Measurements from ENCODE around the gene LTBP1.

The LTBP1 gene

DNA sequence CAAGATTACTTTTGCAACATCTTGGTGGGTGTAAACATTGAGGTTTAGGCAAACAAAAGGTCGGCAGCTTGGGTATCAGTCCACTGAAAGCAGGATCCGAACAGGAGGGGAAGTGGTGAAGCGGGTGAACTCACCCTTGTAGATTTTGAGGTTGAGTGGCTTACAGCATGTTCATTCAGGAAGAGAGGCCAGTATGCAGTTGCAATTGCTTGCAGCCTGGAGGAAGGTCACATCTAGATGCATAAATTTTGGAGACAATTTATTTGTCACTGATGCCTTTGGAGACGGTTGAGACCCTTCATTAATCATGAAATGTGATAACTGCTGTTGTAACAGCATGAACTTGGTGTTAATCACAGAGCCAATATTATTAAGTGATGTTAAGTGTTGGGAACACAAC, 131.1 kb downstream of the LTBP1 start:
- Histone ChIP-seq H3K36me3 (ENCODE audit: control insufficient read depth in 1 of 2, insufficient read depth in 2 of 2, low read depth in 1 of 2, low read length in 2 of 2) (no peaks in the 10 kb centered on the region), H2BK12ac (ENCODE audit: low read length in 2 of 2) (no peak overlapping the region), H3K4me3 (ENCODE audit: insufficient read depth in 1 of 2, low read depth in 1 of 2, low read length in 2 of 2) (no peak overlapping the region), H2AFZ (ENCODE audit: low read depth, low read length) (no peak overlapping the region), H3K14ac (ENCODE audit: low read length in 2 of 2) (no peak overlapping the region), H3K27ac (ENCODE audit: low read length, poor library complexity, severe bottlenecking) (no peak overlapping the region), H2BK15ac (ENCODE audit: low read depth, poor library complexity, severe bottlenecking) (no peak overlapping the region), H2BK5ac (ENCODE audit: low read depth, low read length, poor library complexity, severe bottlenecking) (no peak overlapping the region), H3K4me2 (ENCODE audit: low read length, poor library complexity, severe bottlenecking) (no peak overlapping the region), H3K4ac (ENCODE audit: low read depth in 1 of 2, low read length in 2 of 2) (no peak overlapping the region), H2BK120ac (ENCODE audit: low read depth, low read length) (no peak overlapping the region), H3K9me3 (ENCODE audit: control insufficient read depth, low read length) (no peaks in the 10 kb centered on the region), H3K4me1 (ENCODE audit: control insufficient read depth, insufficient read depth, low read depth, low read length) (peaks cover under 1% of the 10 kb centered on the region), H3K9ac (ENCODE audit: low read length) (no peak overlapping the region), H3K27me3 (ENCODE audit: control insufficient read depth in 1 of 2, insufficient read depth in 1 of 2, low read length in 2 of 2) (peaks cover 0 to 2% of the 10 kb centered on the region in 2 experiments), H3K18ac (ENCODE audit: low read depth in 1 of 2, low read length in 2 of 2) (no peak overlapping the region), H3K23ac (ENCODE audit: low read length in 2 of 2) (no peak overlapping the region), H3K79me1 (replicated peaks; ENCODE audit: low read length, poor library complexity, severe bottlenecking) (no peaks in the 10 kb centered on the region), H4K8ac (ENCODE audit: low read length) (no peak overlapping the region), H4K91ac (ENCODE audit: low read length) (no peak overlapping the region), H2AK5ac (ENCODE audit: low read length, severe bottlenecking) (no peak overlapping the region)
- no peak for DNase-seq
- WGBS, result 74% methylated on average over 4 of the region's 4 CpGs

- WGBS, result 70% methylated on average over 3 of the region's 7 CpGs
- H4K91ac ChIP-seq (ENCODE audit: low read length), result no peak overlapping the region
- peaks cover 2% of the 10 kb centered on the region for H3K4me1 ChIP-seq (ENCODE audit: control insufficient read depth, insufficient read depth, low read depth, low read length)
- no peak overlapping the region for H4K8ac ChIP-seq (ENCODE audit: low read length)
- no peak overlapping the region for H3K18ac ChIP-seq (ENCODE audit: low read depth in 1 of 2, low read length in 2 of 2)
- H2AK5ac ChIP-seq (ENCODE audit: low read length, severe bottlenecking), result no peak overlapping the region
- no peak overlapping the region for H3K9ac ChIP-seq (ENCODE audit: low read length)
- H3K36me3 ChIP-seq (ENCODE audit: control insufficient read depth in 1 of 2, insufficient read depth in 2 of 2, low read depth in 1 of 2, low read length in 2 of 2), result no peaks in the 10 kb centered on the region
- H2BK5ac ChIP-seq (ENCODE audit: low read depth, low read length, poor library complexity, severe bottlenecking), result no peak overlapping the region
- DNase-seq, result no peak
- no peak overlapping the region for H2BK15ac ChIP-seq (ENCODE audit: low read depth, poor library complexity, severe bottlenecking)
- no peak overlapping the region for H2BK12ac ChIP-seq (ENCODE audit: low read length in 2 of 2)
- no peak overlapping the region for H3K14ac ChIP-seq (ENCODE audit: low read length in 2 of 2)
- no peak overlapping the region for H3K4me2 ChIP-seq (ENCODE audit: low read length, poor library complexity, severe bottlenecking)
- H3K27ac ChIP-seq (ENCODE audit: low read length, poor library complexity, severe bottlenecking), result no peak overlapping the region
- H3K79me1 ChIP-seq (replicated peaks; ENCODE audit: low read length, poor library complexity, severe bottlenecking), result no peaks in the 10 kb centered on the region
- H3K4me3 ChIP-seq (ENCODE audit: insufficient read depth in 1 of 2, low read depth in 1 of 2, low read length in 2 of 2), result no peak overlapping the region
- no peak overlapping the region for H2BK120ac ChIP-seq (ENCODE audit: low read depth, low read length)
- H3K9me3 ChIP-seq (ENCODE audit: control insufficient read depth, low read length), result no peaks in the 10 kb centered on the region
- no peak overlapping the region for H3K4ac ChIP-seq (ENCODE audit: low read depth in 1 of 2, low read length in 2 of 2)
- H3K27me3 ChIP-seq (ENCODE audit: control insufficient read depth in 1 of 2, insufficient read depth in 1 of 2, low read length in 2 of 2), result peaks cover 0 to 12% of the 10 kb centered on the region in 2 experiments
- no peak overlapping the region for H3K23ac ChIP-seq (ENCODE audit: low read length in 2 of 2)
- H2AFZ ChIP-seq (ENCODE audit: low read depth, low read length), result no peak overlapping the region
Observed at GRCh38 chr2:33081691-33082090, 134.9 kb downstream of the LTBP1 start.

DNA sequence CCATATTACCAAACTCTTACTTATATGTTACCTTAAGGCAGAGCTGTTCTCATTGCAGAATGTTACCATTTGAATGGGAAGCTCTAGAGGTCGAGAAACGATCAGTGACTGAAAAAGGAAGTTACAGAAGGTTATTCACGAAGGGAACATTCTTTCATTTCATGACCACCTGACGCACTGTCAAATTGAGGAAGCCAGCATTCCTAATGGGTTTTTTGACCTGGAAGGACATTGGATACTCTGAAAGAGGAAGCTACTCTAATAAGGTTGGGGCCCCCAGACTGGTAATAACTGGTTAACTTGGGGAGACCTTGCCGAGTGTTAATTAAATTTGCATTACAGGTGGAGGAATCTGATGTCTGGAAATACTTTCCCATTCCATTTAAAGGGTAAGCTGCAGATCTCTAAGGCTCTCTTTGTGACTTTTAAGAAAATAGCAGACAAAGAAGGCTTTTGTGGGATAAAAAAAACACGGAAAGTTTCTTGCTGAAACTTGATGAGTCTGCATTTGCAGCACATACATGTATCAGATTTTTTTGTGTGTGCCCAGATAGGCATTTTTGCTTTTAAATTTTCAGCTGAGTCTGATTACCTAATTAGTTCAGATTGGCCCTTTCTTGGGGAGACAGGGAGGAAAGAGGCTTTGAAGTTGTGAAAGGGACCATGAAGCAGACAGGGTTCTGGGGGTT, 137.1 kb downstream of the LTBP1 start:
- no peak overlapping the region for H2BK5ac ChIP-seq (ENCODE audit: low read depth, low read length, poor library complexity, severe bottlenecking)
- no peak overlapping the region for H4K8ac ChIP-seq (ENCODE audit: low read length)
- no peak overlapping the region for H2BK12ac ChIP-seq (ENCODE audit: low read length in 2 of 2)
- no peak overlapping the region for H3K27ac ChIP-seq (ENCODE audit: low read length, poor library complexity, severe bottlenecking)
- H3K23ac ChIP-seq (ENCODE audit: low read length in 2 of 2), result no peak overlapping the region
- H2AFZ ChIP-seq (ENCODE audit: low read depth, low read length), result no peak overlapping the region
- no peak overlapping the region for H3K4ac ChIP-seq (ENCODE audit: low read depth in 1 of 2, low read length in 2 of 2)
- H3K4me1 ChIP-seq (ENCODE audit: control insufficient read depth, insufficient read depth, low read depth, low read length), result peaks cover 2% of the 10 kb centered on the region
- no peak overlapping the region for H3K4me2 ChIP-seq (ENCODE audit: low read length, poor library complexity, severe bottlenecking)
- no peaks in the 10 kb centered on the region for H3K79me1 ChIP-seq (replicated peaks; ENCODE audit: low read length, poor library complexity, severe bottlenecking)
- no peak overlapping the region for H2BK120ac ChIP-seq (ENCODE audit: low read depth, low read length)
- H3K27me3 ChIP-seq (ENCODE audit: control insufficient read depth in 1 of 2, insufficient read depth in 1 of 2, low read length in 2 of 2), result peaks cover 0 to 12% of the 10 kb centered on the region in 2 experiments
- no peak overlapping the region for H3K9ac ChIP-seq (ENCODE audit: low read length)
- peak overlapping the region in 1 of 2 experiments; percentile 25 for H3K14ac ChIP-seq (ENCODE audit: low read length in 2 of 2)
- no peak overlapping the region for H2BK15ac ChIP-seq (ENCODE audit: low read depth, poor library complexity, severe bottlenecking)
- WGBS, result 80% methylated on average over 6 of the region's 6 CpGs
- H3K36me3 ChIP-seq (ENCODE audit: control insufficient read depth in 1 of 2, insufficient read depth in 2 of 2, low read depth in 1 of 2, low read length in 2 of 2), result no peaks in the 10 kb centered on the region
- H4K91ac ChIP-seq (ENCODE audit: low read length), result no peak overlapping the region
- no peaks in the 10 kb centered on the region for H3K9me3 ChIP-seq (ENCODE audit: control insufficient read depth, low read length)
- H3K4me3 ChIP-seq (ENCODE audit: insufficient read depth in 1 of 2, low read depth in 1 of 2, low read length in 2 of 2), result no peak overlapping the region
- H3K18ac ChIP-seq (ENCODE audit: low read depth in 1 of 2, low read length in 2 of 2), result no peak overlapping the region
- H2AK5ac ChIP-seq (ENCODE audit: low read length, severe bottlenecking), result no peak overlapping the region
- DNase-seq, result no peak

- no peak overlapping the region for H3K23ac ChIP-seq (ENCODE audit: low read length in 2 of 2)
- H3K27ac ChIP-seq (ENCODE audit: low read length, poor library complexity, severe bottlenecking), result no peak overlapping the region
- no peaks in the 10 kb centered on the region for H3K9me3 ChIP-seq (ENCODE audit: control insufficient read depth, low read length)
- H4K91ac ChIP-seq (ENCODE audit: low read length), result no peak overlapping the region
- H3K4ac ChIP-seq (ENCODE audit: low read depth in 1 of 2, low read length in 2 of 2), result no peak overlapping the region
- peak; percentile 52 for DNase-seq
- H3K27me3 ChIP-seq (ENCODE audit: control insufficient read depth in 1 of 2, insufficient read depth in 1 of 2, low read length in 2 of 2), result peaks cover 0 to 12% of the 10 kb centered on the region in 2 experiments
- H4K8ac ChIP-seq (ENCODE audit: low read length), result no peak overlapping the region
- H3K79me1 ChIP-seq (replicated peaks; ENCODE audit: low read length, poor library complexity, severe bottlenecking), result no peaks in the 10 kb centered on the region
- H2BK120ac ChIP-seq (ENCODE audit: low read depth, low read length), result peak overlapping the region; percentile 61
- 70% methylated on average over 7 of the region's 7 CpGs for WGBS
- no peak overlapping the region for H2BK5ac ChIP-seq (ENCODE audit: low read depth, low read length, poor library complexity, severe bottlenecking)
- peak overlapping the region in 1 of 2 experiments; percentile 68 for H3K18ac ChIP-seq (ENCODE audit: low read depth in 1 of 2, low read length in 2 of 2)
- no peak overlapping the region for H3K4me3 ChIP-seq (ENCODE audit: insufficient read depth in 1 of 2, low read depth in 1 of 2, low read length in 2 of 2)
- no peak overlapping the region for H3K4me2 ChIP-seq (ENCODE audit: low read length, poor library complexity, severe bottlenecking)
- H3K36me3 ChIP-seq (ENCODE audit: control insufficient read depth in 1 of 2, insufficient read depth in 2 of 2, low read depth in 1 of 2, low read length in 2 of 2), result no peaks in the 10 kb centered on the region
- no peak overlapping the region for H2BK12ac ChIP-seq (ENCODE audit: low read length in 2 of 2)
- peaks cover 2% of the 10 kb centered on the region for H3K4me1 ChIP-seq (ENCODE audit: control insufficient read depth, insufficient read depth, low read depth, low read length)
- H2AK5ac ChIP-seq (ENCODE audit: low read length, severe bottlenecking), result no peak overlapping the region
- no peak overlapping the region for H2AFZ ChIP-seq (ENCODE audit: low read depth, low read length)
- no peak overlapping the region for H2BK15ac ChIP-seq (ENCODE audit: low read depth, poor library complexity, severe bottlenecking)
- no peak overlapping the region for H3K14ac ChIP-seq (ENCODE audit: low read length in 2 of 2)
- no peak overlapping the region for H3K9ac ChIP-seq (ENCODE audit: low read length)
Observed at GRCh38 chr2:33084433-33084832, 137.7 kb downstream of the LTBP1 start.
